ENCODE measurements around the gene SF3B1. TPM values are rescaled to one million over a fixed set of nuclear protein-coding genes. Genes with fewer than 3 reads are reported as not detected.

SF3B1 gene
- total RNA-seq, 2 donors from 2014 or later: 361 to 396 TPM

GRCh38 chr2:197416268-197416667, 18.6 kb downstream of the SF3B1 start:
- intact Hi-C loops (cut with DNase I): loop anchor here (10.0 kb wide), 1 partner anchor 641 kb away; no protein-coding TSS in a partner anchor
- Histone ChIP-seq H3K36me3 (replicated peaks in 1 of 2; ENCODE audit: insufficient read depth in 1 of 2, low read depth in 2 of 2) (peaks cover 16 to 46% of the 10 kb centered on the region in 2 donors), H3K4me1 (no peaks in the 10 kb centered on the region), H3K27ac (no peak overlapping the region), H3K27me3 (no peaks in the 10 kb centered on the region), H3K9me3 (no peaks in the 10 kb centered on the region), H3K4me3 (no peak overlapping the region)
- no peak for TF ChIP-seq CTCF (IDR thresholded peaks at IDR 0.05)
- no peak for TF ChIP-seq POLR2A (IDR thresholded peaks at IDR 0.05)
- WGBS, 2 donors: 48 to 65% methylated on average over 1 of the region's 1 CpG
- no peak for DNase-seq
- ATAC-seq: no peak

GRCh38 chr2:197414515-197414914, 20.3 kb downstream of the SF3B1 start:
- Histone ChIP-seq H3K36me3 (replicated peaks in 1 of 2; ENCODE audit: insufficient read depth in 1 of 2, low read depth in 2 of 2) (peaks cover 16 to 49% of the 10 kb centered on the region in 2 donors), H3K4me1 (no peaks in the 10 kb centered on the region), H3K4me3 (no peak overlapping the region), H3K27ac (no peak overlapping the region), H3K9me3 (no peaks in the 10 kb centered on the region), H3K27me3 (no peaks in the 10 kb centered on the region)
- ATAC-seq (no peak), DNase-seq (no peak)
- intact Hi-C loops (cut with DNase I): loop anchor here (10.0 kb wide), 1 partner anchor 640 kb away; no protein-coding TSS in a partner anchor
- TF ChIP-seq POLR2A (IDR thresholded peaks at IDR 0.05) (no peak), CTCF (IDR thresholded peaks at IDR 0.05) (no peak)
- WGBS, 2 donors: 79 to 81% methylated on average over 2 of the region's 2 CpGs

- H3K9me3 ChIP-seq: no peaks in the 10 kb centered on the region
- intact Hi-C loops (cut with DNase I): loop anchor here (10.0 kb wide), 1 partner anchor 639 kb away; no protein-coding TSS in a partner anchor
- ATAC-seq (no peak), DNase-seq (no peak)
- no peaks in the 10 kb centered on the region for H3K27me3 ChIP-seq
- 62 to 66% methylated on average over 5 of the region's 5 CpGs for WGBS, 2 donors
- no peaks in the 10 kb centered on the region for H3K4me1 ChIP-seq
- no peak overlapping the region for H3K4me3 ChIP-seq
- peaks cover 16 to 53% of the 10 kb centered on the region in 2 donors for H3K36me3 ChIP-seq (replicated peaks in 1 of 2; ENCODE audit: insufficient read depth in 1 of 2, low read depth in 2 of 2)
- TF ChIP-seq POLR2A (IDR thresholded peaks at IDR 0.05) (no peak), CTCF (IDR thresholded peaks at IDR 0.05) (no peak)
- H3K27ac ChIP-seq: no peak overlapping the region
Measured at GRCh38 chr2:197414039-197414438, 20.8 kb downstream of the SF3B1 start.

- no peak for ATAC-seq
- DNase-seq: no peak
- Histone ChIP-seq H3K4me1 (no peaks in the 10 kb centered on the region), H3K36me3 (replicated peaks in 1 of 2; ENCODE audit: insufficient read depth in 1 of 2, low read depth in 2 of 2) (peaks cover 17 to 71% of the 10 kb centered on the region in 2 donors), H3K27me3 (no peaks in the 10 kb centered on the region), H3K27ac (no peak overlapping the region), H3K9me3 (no peaks in the 10 kb centered on the region), H3K4me3 (no peak overlapping the region)
- intact Hi-C loops (cut with DNase I): no loop called here
- TF ChIP-seq POLR2A (IDR thresholded peaks at IDR 0.05) (no peak), CTCF (IDR thresholded peaks at IDR 0.05) (no peak)
- WGBS, 2 donors: 79 to 86% methylated on average over 2 of the region's 2 CpGs
Measured at GRCh38 chr2:197405582-197405981, 29.2 kb downstream of the SF3B1 start.

GRCh38 chr2:197399887-197400540, 34.8 kb downstream of the SF3B1 start:
- intact Hi-C loops (cut with DNase I): no loop called here

More at GRCh38 chr2:197399887-197400540, 34.8 kb downstream of the SF3B1 start:
- TF ChIP-seq CTCF (IDR thresholded peaks at IDR 0.05): no peak
- TF ChIP-seq POLR2A (IDR thresholded peaks at IDR 0.05): no peak
- WGBS, 2 donors: 76 to 82% methylated on average over 6 of the region's 6 CpGs
- Histone ChIP-seq H3K4me1 (no peaks in the 10 kb centered on the region), H3K27ac (no peak overlapping the region), H3K27me3 (no peaks in the 10 kb centered on the region), H3K9me3 (no peaks in the 10 kb centered on the region), H3K36me3 (replicated peaks in 1 of 2; ENCODE audit: insufficient read depth in 1 of 2, low read depth in 2 of 2) (peaks cover 18 to 73% of the 10 kb centered on the region in 2 donors), H3K4me3 (no peak overlapping the region)
- ATAC-seq (no peak), DNase-seq (no peak)
